GM19239 (cell line): Measurements from ENCODE around the gene ARID5A.
"Not testable (repeated sequence)": the region's sequence is repeated elsewhere in the genome, so short reads cannot be mapped to it uniquely, and the experiment has no call there.

ENCODE experiments used
- DNase-seq: peaks from one replicate; pipeline ENCODE4 v3.0.0; 2011; ENCODE audit warnings: low spot score; ENCODE audit not compliant: insufficient read length
- FAIRE-seq: peaks from 2 replicates; lab custom pipeline; 2011; peaks lifted over from hg19 to GRCh38; lab: Jason Lieb, UNC

Gene ARID5A

GRCh38 chr2:96553176-96553956, 16.8 kb downstream of the ARID5A start:
- no peak for DNase-seq
- no peak for FAIRE-seq

GRCh38 chr2:96553957-96554292, 17.4 kb downstream of the ARID5A start:
- not testable (repeated sequence) for FAIRE-seq, DNase-seq

- FAIRE-seq (peak; percentile 59), DNase-seq (peak; percentile 87)
Observed at GRCh38 chr2:96554293-96555145, 18.0 kb downstream of the ARID5A start.

DNA sequence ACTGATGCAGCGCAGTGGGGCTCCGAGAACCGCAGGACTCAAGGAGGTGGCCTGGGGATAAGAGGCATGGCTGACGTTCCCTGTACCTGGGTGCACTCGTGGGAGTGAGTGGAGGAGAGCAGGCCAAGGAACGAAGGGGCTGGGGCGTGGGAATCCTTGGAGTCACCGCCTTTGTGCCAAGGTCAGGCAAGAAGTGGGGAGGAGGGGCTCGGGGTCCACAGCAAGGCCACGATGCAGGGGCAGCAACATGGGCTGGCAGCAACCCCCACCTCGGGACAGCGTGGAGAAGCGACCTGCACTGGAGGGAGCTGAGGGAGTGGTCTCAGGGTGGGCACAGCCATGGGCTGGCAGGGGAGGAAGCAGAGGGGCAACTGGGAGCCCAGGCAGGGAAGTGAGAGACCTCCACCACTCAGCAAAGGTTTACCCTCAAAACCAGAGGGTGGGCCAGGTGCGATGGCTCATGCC, 18.6 kb downstream of the ARID5A start:
- no peak for FAIRE-seq

GRCh38 chr2:96556441-96557330, 20.1 kb downstream of the ARID5A start:
- DNase-seq = no peak
- no peak for FAIRE-seq

More for the DNA sequence above, 18.6 kb downstream of the ARID5A start:
- no peak for DNase-seq

GRCh38 chr2:96557421-96557820, 20.9 kb downstream of the ARID5A start:
- not testable (repeated sequence) for FAIRE-seq, DNase-seq

DNA sequence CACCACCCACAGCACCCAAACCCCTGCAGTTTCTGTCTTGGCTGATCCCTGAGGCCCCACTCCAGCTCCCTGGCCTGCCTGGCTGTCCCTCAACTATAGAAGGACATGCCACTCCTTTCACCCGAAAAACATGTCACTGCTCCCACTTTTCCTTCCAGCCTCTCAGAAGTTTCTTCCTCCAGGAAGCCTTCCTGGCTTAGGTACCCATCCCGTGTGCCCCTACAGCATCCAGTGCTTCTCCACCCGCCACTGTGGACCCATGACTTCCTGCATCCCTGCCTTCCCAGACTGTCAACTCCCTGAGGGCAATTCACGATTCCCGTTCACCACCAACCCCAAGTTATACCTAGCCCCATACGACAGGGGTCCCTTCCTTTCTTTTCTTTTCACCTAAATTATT, 21.5 kb downstream of the ARID5A start:
- DNase-seq = no peak
- FAIRE-seq = no peak

GRCh38 chr2:96558485-96558884, 21.9 kb downstream of the ARID5A start:
- DNase-seq = no peak
- no peak for FAIRE-seq

DNA sequence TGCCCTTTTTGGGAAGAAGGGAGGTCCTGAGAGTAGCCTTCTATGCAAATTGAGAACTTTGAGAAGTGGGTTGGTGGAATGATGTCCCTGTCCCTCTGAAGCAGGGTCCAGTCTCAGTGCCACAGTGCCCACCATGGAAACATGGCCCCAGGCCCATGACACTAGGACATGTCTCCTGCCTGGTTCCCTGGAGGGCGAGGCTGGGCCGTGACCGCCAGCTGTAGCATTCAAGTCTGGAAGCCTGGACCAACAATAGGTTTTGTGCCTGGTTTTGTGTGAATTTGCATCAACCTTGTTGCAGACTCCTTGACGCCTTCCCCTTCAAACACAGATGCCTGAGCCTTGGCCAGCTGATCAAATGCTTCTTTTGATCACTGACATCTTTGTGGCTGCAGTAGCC, 27.5 kb downstream of the ARID5A start:
- no peak for FAIRE-seq

DNA sequence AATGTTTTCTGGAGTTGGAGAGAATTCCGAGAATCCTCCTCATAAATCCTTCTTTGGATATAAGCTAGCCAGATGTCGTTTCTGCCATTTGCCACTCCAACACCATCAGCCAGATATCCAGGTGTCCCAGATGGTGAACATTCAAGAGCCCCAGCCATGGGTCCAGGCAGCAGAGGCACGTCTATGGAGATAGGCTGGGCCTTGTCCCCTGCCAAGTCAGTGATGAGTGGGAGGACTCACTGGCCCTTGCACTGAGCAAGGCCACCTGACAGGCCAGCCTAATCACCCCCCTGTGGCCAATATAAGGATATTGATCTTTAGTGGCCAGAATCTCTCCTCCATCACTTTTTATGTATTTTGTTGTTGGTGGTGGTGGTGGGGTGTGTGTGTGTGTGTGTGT, 28.0 kb downstream of the ARID5A start:
- no peak for FAIRE-seq
- DNase-seq = no peak

More for the DNA sequence above, 27.5 kb downstream of the ARID5A start:
- DNase-seq = no peak

DNA sequence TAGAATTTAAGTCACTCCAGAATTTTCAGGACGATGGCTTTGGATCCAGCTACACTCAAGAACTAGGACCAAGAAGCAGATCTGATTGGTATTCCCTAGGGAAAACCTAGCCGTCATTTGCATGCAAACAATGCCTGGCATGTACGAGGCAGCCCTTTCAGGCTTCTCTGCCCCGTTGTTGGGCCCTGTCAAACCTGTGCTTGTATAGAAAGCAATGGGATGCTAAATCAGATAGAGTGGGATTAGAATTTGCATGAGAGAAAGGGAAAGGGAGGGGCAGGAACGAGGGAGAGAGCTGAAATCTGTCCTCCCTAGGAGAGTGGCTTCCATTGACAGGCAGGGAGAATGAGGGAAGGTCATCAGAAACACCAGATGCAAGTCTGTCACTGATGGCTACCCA, 28.6 kb downstream of the ARID5A start:
- FAIRE-seq (no peak), DNase-seq (no peak)

GRCh38 chr2:96568094-96568493, 31.5 kb downstream of the ARID5A start:
- DNase-seq (no peak), FAIRE-seq (no peak)

DNA sequence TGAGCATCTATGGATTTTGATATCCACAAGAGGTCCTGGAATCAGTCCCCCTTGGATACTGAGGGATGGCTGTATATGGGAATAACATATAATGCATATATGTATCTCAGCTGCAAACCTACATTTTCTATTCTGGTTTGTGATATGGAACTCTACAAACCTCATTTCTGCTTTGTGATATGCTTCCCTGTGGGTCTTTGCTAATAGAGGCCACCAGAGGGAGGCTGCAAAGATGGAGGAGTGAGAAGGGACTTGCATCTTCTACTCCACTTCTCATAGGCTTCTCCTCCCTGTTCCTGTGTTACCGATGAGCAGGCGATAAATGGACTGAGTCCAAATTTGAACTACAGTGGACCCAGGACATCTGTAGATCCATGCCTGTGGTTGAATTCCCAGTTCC, 37.8 kb downstream of the ARID5A start:
- FAIRE-seq (no peak), DNase-seq (no peak)

DNA sequence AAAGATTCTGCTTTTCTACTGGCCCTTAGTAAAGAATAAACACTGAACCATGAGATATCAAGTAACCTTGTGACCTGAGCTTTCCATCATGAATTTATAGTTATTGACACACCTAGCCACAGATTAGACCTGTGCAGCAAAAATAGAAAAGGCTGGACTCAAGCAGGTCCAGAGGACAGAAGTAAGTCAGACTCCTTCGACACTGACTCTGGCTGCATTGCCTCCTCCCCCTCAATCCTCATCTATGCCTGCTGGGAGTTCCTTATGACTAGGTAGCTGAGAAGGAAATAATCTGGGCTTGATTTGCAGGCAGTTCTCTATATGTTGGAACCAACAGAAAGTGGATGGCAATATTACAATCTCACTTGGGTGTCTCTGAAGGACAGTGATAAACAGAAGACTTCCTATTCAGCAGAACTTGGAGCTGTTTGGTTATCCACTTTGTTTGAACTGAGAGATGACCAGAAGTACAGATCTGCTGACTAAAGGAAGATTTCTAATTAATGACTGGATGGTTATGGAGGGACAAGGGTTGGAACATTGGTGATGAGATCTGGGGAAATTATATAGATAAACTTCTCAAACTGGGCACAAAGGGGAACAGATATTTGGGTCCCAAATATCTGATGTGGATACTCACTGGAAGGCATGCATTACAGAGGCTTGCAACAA, 39.4 kb downstream of the ARID5A start:
- no peak for DNase-seq

GRCh38 chr2:96577501-96577900, 40.9 kb downstream of the ARID5A start:
- FAIRE-seq (no peak), DNase-seq (no peak)

More for the DNA sequence above, 39.4 kb downstream of the ARID5A start:
- no peak for FAIRE-seq

- no peak for FAIRE-seq
- no peak for DNase-seq
Observed at GRCh38 chr2:96578731-96579130, 42.2 kb downstream of the ARID5A start.

- FAIRE-seq (no peak), DNase-seq (no peak)
Observed at GRCh38 chr2:96579422-96579821, 42.9 kb downstream of the ARID5A start.

- FAIRE-seq (no peak), DNase-seq (no peak)
Observed at GRCh38 chr2:96580771-96581170, 44.2 kb downstream of the ARID5A start.

- FAIRE-seq (no peak), DNase-seq (no peak)
Observed at GRCh38 chr2:96584017-96584416, 47.5 kb downstream of the ARID5A start.

DNA sequence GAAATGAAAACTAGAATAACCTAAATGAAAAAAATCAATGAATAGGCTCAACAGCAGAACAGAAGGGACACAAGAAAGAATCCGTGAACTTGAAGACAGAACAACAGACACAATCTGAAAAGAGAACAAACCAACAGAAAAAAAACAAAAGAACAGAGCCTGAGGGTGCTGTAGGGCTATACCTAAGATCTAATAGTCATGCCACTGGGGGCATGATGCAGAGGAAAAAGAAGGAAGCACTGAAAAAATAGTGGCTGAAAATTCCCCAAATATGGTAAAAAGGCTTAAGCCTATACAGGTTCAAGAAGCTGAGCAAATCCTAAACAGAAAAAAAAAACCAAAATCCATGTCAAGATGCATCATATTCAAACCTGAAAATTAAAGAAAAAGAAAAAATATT, 51.3 kb downstream of the ARID5A start:
- no peak for DNase-seq

More for the DNA sequence above, 51.3 kb downstream of the ARID5A start:
- FAIRE-seq = no peak
